Activated naive CD8-positive, alpha-beta T cell (primary cell): ENCODE results near the gene NELL2.

ENCODE experiments used
- H3K27ac Mint-ChIP-seq: one replicate; pipeline ENCODE4 v1.8.0; 2021; ENCODE audit warnings: mixed read lengths
- H3K27me3 Mint-ChIP-seq: one replicate; pipeline ENCODE4 v1.8.0; 2021; ENCODE audit warnings: mixed read lengths
- H3K36me3 Mint-ChIP-seq: one replicate; pipeline ENCODE4 v1.8.0; 2021; ENCODE audit warnings: mixed read lengths
- H3K4me1 Mint-ChIP-seq: one replicate; pipeline ENCODE4 v1.8.0; 2021; ENCODE audit warnings: low read depth, mixed read lengths
- H3K4me3 Mint-ChIP-seq: one replicate; pipeline ENCODE4 v1.8.0; 2021; ENCODE audit warnings: mild to moderate bottlenecking, mixed read lengths
- H3K9me3 Mint-ChIP-seq: one replicate; pipeline ENCODE4 v1.8.0; 2021; ENCODE audit warnings: low read depth, mixed read lengths

The NELL2 gene

DNA sequence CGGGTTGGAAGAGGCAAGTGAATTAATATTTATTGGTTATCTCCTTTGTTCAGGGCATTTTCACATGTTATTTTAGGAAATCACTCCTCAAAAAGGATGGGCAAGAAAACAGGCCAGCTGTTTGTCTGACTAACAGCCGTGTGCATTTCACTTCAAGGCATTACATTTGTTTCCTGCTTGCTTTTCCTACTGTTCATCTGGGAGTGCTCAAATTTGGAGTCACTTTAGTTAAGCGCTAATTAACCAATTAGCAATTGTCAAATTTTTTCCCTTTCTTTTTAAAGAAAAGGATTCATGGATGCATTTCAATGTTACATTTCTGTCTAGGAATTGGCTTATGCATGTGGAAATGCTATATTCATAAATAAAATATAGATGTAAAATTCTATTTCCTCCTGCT, 415.9 kb downstream of the NELL2 start:
- Mint-ChIP-seq H3K36me3 (no peaks in the 10 kb centered on the region), H3K27ac (no peak overlapping the region), H3K4me3 (no peak overlapping the region), H3K27me3 (no peaks in the 10 kb centered on the region), H3K9me3 (no peaks in the 10 kb centered on the region), H3K4me1 (no peaks in the 10 kb centered on the region)

DNA sequence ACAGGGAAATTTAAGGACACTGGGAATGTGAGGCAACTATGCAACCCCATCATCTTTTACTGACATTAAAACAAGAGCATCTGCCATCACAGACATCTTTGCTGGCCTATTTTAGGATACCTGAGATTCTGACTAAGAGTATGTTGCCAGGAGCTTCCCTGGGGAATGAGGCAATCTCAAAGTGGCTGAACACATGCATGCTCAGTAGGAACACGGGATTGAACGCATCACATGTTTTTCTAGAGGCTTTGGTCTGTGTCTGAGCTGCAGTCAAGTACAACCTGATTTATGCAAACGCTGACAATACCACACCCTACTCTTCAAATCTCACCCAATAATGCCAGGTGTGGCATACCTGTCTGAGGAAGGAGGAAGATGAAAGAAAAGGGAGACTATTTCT, 416.5 kb downstream of the NELL2 start:
- H3K36me3 Mint-ChIP-seq: no peaks in the 10 kb centered on the region
- no peaks in the 10 kb centered on the region for H3K4me1 Mint-ChIP-seq
- no peak overlapping the region for H3K4me3 Mint-ChIP-seq
- no peaks in the 10 kb centered on the region for H3K9me3 Mint-ChIP-seq
- no peaks in the 10 kb centered on the region for H3K27me3 Mint-ChIP-seq
- H3K27ac Mint-ChIP-seq: no peak overlapping the region
